PC-9 (cell line): Measurements from ENCODE around the gene ASCC1.

Experiments
- CTCF ChIP-seq: fragments of 200-600 bp; sonication (generic); conservative IDR thresholded peaks from 2 replicates; pipeline ENCODE4 v1.6.1; 2017; ENCODE audit warnings: mixed run types, antibody characterized with exemption, mild to moderate bottlenecking, moderate library complexity
- EZH2 ChIP-seq: fragments of 200-600 bp; sonication (generic); IDR thresholded peaks from 2 replicates; pipeline ENCODE4 v1.8.0; 2017; ENCODE audit warnings: antibody characterized with exemption, low read depth

GRCh38 chr10:72158176-72158575 lies 57.9 kb downstream of the ASCC1 start:
- no peak for TF ChIP-seq CTCF
- no peak for TF ChIP-seq EZH2
